Measurements from ENCODE around the gene DOCK3. TPM values are rescaled to one million over a fixed set of nuclear protein-coding genes. Genes with fewer than 3 reads are reported as not detected.

The DOCK3 gene
- polyA plus RNA-seq, 1 donor from 2014 or later: not detected

DNA sequence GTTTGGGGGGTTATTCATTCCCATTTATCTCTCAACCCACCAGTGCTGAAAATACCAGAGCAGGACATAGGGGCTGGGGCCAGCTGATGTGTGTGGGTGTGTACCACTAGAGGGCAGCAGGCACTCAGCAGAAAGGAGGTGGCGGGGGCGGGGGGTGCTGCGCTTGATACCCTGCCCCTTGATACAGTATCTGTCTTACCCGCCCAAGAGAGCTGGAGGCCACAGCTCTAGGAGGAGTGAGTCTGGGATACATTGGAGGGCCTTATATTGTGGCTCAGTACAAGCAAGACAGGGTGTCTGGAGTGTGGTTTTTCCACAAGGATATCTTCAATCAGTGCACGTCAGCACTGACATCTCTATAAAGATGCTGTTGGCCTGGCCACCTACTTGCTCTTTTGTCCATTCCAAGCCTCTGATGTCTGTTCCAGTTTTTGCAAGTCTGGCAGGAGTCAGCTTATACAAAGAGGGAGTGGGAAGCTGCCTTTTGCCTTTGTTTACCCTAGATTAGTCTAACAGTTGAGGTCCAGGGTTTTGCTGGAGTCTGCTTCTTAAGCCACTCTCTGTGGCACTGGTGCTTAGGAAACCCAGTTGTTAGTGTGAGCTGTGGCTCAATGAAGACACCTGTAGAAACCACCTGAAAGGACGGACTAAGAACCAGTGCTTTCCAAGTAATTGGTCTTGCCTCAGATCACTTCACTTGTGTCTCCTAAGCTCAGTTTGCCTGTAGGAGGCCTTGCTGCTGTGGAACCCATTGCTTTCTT is 714.9 kb downstream of the DOCK3 start:
- Mint-ChIP-seq H3K27me3 (no peaks in the 10 kb centered on the region), H3K9me3 (no peaks in the 10 kb centered on the region), H3K4me1 (peaks cover 26 to 39% (median 39%) of the 10 kb centered on the region in 3 donors), H3K27ac (peak overlapping the region in 2 of 3 donors; percentile 53 to 98), H3K36me3 (no peaks in the 10 kb centered on the region), H3K4me3 (peak overlapping the region in 2 of 4 donors; percentile 49 to 94)

DNA sequence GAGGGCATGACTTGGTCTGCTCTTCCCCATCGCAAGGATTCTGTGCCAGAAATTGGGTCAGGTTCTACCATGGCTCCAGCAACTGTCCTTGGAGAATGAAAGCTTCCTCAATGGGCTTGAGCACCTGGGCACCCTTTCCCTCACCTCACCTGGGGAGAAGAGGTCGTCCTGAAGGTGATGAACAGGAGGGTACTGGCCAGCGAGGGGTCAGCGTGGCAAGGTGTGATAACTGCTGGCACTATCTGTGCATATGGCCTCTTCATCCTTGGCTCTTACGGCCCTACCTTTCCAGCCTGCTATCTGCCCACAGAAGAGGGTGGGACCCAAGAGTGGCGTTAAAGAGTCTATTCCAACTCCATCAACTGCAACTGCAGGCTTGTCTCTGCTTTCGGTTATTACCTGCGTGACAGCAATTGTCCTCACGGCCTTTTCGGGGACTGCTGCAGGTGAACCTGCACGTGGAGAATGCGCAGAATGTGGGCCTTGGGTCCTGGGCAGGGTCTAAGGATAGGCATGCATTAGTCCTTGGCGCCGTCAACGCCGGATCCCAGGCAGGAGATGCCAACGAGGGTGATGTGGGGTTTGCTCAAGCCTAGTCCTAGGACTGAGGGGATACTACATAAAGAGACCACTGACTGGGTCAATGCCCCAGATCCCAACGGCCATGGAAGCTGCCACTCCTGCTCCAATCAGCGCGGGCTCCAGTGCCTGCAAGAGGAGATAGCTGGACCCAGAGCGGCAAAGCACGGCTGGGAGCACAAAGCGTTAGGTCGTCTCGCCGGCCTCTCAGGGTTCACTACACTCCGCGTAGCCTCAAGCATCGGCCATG is 715.7 kb downstream of the DOCK3 start:
- Mint-ChIP-seq H3K4me1 (peaks cover 23 to 43% (median 34%) of the 10 kb centered on the region in 3 donors), H3K4me3 (peak overlapping the region; percentile 66 to 94 (median 78))

DNA sequence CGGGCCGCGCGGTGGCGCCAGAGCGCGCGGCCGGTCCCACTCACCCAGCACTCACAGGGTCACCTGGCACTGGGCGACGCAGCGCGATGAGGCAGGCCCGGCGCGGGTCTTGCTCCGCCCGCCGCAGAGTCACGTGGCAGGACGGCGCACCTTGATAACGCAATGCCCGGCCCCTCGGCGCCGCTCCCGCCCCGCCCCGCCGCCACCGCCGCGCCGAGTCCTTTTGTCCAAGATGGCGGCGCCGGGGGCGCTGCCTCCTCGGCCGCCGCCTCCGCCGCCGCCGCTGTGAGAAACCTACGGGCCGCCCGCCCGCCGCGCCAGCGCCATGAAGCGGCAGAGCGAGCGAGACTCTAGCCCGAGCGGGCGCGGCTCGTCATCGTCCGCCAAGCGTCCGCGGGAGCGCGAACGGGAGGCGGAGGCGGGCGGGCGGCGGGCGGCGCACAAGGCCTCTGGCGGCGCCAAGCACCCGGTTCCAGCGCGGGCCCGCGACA is 716.4 kb downstream of the DOCK3 start, which contains the start of gene RBM15B:
RBM15B (plus strand) TSS at position 211 of the 491 bp plus-strand sequence; CDS start at position 326, 115 bp downstream.
- peaks cover 18 to 39% (median 29%) of the 10 kb centered on the region in 3 donors for H3K4me1 Mint-ChIP-seq
- no peaks in the 10 kb centered on the region for H3K27me3 Mint-ChIP-seq
- H3K36me3 Mint-ChIP-seq: no peaks in the 10 kb centered on the region
- H3K4me3 Mint-ChIP-seq: peak within 1 kb of the TSS; percentile 81 to 94 (median 89)
- peak within 1 kb of the TSS; percentile 53 to 98 (median 94) for H3K27ac Mint-ChIP-seq
- H3K9me3 Mint-ChIP-seq: no peaks in the 10 kb centered on the region

More for the DNA sequence above, 715.7 kb downstream of the DOCK3 start:
- Mint-ChIP-seq H3K36me3 (no peaks in the 10 kb centered on the region), H3K27ac (peak overlapping the region; percentile 53 to 98 (median 73)), H3K27me3 (no peaks in the 10 kb centered on the region), H3K9me3 (no peaks in the 10 kb centered on the region)

DNA sequence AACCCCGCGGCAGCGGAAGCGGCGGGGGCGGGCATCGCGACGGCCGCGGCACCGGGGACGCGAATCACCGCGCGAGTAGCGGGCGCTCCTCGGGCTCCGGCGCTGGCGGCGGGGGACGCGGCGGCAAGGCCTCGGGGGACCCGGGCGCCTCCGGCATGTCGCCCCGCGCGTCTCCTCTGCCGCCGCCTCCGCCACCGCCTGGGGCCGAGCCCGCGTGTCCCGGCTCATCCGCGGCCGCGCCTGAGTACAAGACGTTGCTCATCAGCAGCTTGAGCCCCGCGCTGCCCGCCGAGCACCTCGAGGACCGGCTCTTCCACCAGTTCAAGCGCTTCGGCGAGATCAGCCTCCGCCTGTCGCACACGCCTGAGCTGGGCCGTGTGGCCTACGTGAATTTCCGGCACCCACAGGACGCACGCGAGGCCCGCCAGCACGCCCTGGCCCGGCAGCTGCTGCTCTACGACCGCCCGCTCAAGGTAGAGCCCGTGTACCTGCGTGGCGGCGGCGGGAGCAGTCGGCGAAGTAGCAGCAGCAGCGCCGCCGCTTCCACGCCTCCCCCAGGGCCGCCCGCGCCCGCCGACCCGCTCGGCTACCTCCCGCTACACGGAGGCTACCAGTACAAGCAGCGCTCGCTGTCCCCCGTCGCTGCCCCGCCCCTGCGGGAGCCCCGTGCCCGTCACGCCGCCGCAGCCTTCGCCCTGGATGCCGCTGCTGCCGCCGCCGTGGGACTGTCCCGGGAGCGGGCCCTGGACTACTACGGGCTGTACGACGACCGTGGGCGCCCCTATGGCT is 717.0 kb downstream of the DOCK3 start:
- Mint-ChIP-seq H3K4me1 (peaks cover 17 to 38% (median 30%) of the 10 kb centered on the region in 3 donors), H3K27me3 (no peaks in the 10 kb centered on the region), H3K36me3 (no peaks in the 10 kb centered on the region), H3K9me3 (no peaks in the 10 kb centered on the region), H3K4me3 (peak overlapping the region; percentile 81 to 90 (median 84)), H3K27ac (peak overlapping the region in 2 of 3 donors; percentile 75 to 94)

- Mint-ChIP-seq H3K27ac (peak overlapping the region; percentile 20 to 75 (median 59)), H3K27me3 (no peaks in the 10 kb centered on the region), H3K9me3 (no peaks in the 10 kb centered on the region), H3K4me1 (peaks cover 20 to 36% (median 30%) of the 10 kb centered on the region in 3 donors), H3K36me3 (no peaks in the 10 kb centered on the region), H3K4me3 (peak overlapping the region; percentile 81 to 90 (median 82))
Observed at GRCh38 chr3:51392355-51393133, 717.8 kb downstream of the DOCK3 start.

DNA sequence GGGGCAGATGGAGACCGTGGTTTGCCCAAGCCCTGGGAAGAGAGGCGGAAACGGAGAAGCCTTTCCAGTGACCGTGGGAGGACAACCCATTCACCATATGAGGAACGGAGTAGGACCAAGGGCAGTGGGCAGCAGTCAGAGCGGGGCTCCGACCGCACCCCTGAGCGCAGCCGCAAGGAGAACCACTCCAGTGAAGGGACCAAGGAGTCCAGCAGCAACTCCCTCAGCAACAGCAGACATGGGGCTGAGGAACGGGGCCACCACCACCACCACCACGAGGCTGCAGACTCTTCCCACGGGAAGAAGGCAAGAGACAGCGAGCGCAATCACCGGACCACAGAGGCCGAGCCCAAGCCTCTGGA is 718.4 kb downstream of the DOCK3 start:
- Mint-ChIP-seq H3K4me1 (peaks cover 20 to 31% (median 26%) of the 10 kb centered on the region in 3 donors), H3K27me3 (no peaks in the 10 kb centered on the region), H3K4me3 (peak overlapping the region in 1 of 4 donors; percentile 70), H3K36me3 (no peaks in the 10 kb centered on the region), H3K27ac (peak overlapping the region; percentile 20 to 75 (median 59)), H3K9me3 (no peaks in the 10 kb centered on the region)

- Mint-ChIP-seq H3K4me3 (peak overlapping the region in 2 of 4 donors; percentile 2 to 70), H3K36me3 (no peaks in the 10 kb centered on the region), H3K27me3 (no peaks in the 10 kb centered on the region), H3K9me3 (no peaks in the 10 kb centered on the region), H3K27ac (peak overlapping the region in 2 of 3 donors; percentile 46 to 75), H3K4me1 (peaks cover 20 to 31% (median 26%) of the 10 kb centered on the region in 3 donors)
Observed at GRCh38 chr3:51393564-51393963, 718.8 kb downstream of the DOCK3 start.

DNA sequence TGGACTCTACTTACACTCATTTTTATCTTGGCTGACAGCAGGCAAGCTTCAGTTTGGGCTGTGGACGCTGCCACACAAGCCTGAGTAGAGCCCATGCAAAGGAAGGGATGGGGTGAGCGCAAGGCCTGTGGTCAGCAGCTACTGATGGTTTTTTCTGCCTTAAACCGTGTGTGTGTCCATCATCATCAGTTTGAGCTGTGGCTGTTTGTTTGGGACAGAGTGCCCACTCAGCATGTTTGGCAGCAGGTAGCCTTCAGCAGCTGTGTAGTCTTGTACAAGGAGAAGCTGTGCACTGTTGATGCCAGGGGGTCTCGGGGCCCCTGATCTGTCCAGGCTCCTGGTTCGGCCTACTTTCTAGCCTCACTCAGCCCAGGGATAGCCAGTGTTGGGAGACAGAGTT is 719.8 kb downstream of the DOCK3 start:
- peak overlapping the region in 2 of 3 donors; percentile 69 to 75 for H3K27ac Mint-ChIP-seq
- H3K36me3 Mint-ChIP-seq: no peaks in the 10 kb centered on the region
- no peaks in the 10 kb centered on the region for H3K27me3 Mint-ChIP-seq
- H3K4me3 Mint-ChIP-seq: peak overlapping the region in 2 of 4 donors; percentile 44 to 70
- no peaks in the 10 kb centered on the region for H3K9me3 Mint-ChIP-seq
- peaks cover 16 to 27% (median 20%) of the 10 kb centered on the region in 3 donors for H3K4me1 Mint-ChIP-seq

DNA sequence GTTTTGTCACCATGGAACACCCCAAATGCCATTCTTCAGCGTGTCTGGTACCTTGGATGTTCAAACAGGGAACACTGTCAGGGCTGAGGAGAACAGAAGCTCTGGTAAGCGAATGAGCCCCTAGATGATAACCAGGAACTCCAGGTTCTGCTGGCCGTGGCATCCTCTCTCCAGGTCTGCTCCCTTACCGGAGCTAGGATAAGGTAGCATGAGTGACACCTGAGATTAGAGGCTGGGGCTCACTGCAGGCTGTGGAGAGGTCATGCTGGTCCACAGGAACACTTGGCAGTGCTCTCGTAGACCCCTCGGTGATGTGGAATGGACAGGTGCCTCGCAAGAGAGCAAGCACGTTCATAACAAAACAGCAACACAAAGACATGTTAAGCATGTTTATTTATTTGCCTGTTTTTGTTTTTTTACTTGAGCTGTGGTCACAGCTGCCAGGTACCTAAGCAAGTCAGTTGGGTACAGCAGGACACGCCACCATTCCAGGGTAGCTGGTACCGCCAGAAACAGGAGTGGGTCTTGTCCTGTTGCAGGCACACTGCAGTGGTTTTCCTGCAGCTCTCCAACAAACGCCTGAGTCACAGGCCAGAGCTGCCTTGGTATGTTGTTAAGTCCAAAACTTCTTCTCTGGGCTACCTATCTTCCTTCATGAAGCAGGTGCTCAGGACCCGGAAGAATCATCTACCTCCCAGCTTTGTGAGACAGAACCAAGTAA is 720.9 kb downstream of the DOCK3 start:
- Mint-ChIP-seq H3K9me3 (no peaks in the 10 kb centered on the region), H3K4me1 (peaks cover 12 to 23% (median 17%) of the 10 kb centered on the region in 3 donors), H3K4me3 (peak overlapping the region in 1 of 4 donors; percentile 70), H3K27me3 (no peaks in the 10 kb centered on the region), H3K36me3 (no peaks in the 10 kb centered on the region), H3K27ac (peak overlapping the region in 2 of 3 donors; percentile 23 to 75)

DNA sequence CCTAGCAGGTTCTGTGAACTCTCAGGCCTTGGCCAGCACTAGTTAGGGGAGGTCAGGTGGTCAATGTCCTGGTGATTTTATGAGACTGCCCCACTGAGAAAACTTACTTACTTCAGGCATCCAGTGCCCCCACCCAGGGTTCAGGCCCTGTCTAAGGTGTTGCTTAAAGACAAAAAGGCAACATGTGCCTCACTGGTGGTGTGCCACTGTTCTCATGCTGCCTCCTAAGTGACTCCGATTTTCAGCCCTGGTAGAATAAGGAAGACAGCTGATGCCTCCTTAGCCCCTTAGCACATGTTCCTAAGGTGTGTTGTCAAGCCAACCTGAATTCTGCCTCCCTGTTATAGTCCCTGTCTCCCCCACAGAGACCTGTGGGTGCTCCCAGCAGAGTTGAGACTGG is 721.7 kb downstream of the DOCK3 start:
- Mint-ChIP-seq H3K36me3 (no peaks in the 10 kb centered on the region), H3K27me3 (no peaks in the 10 kb centered on the region), H3K27ac (peak overlapping the region in 2 of 3 donors; percentile 20 to 46), H3K4me1 (peaks cover 12 to 21% (median 13%) of the 10 kb centered on the region in 3 donors), H3K9me3 (no peaks in the 10 kb centered on the region), H3K4me3 (peak overlapping the region in 2 of 4 donors; percentile 63 to 68)

DNA sequence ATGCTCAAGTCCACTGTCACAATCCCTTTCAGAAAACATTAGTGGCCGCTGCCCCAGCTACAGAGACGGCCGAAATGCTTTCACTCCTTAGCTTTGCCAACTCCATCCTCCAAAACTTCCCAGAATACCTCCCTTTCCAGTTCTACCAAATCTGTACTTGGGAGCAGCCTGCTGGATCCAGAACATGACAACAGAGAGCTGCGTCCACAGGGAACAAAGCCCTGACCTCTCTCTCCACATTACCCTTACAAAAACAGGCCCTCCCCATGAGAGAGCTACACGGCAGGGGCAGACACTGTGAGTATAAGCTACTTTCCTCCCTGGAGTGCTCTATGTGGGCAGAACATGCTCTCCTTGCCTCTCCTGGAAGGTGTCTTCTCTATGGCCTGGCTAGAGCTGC is 722.7 kb downstream of the DOCK3 start:
- H3K27me3 Mint-ChIP-seq: no peaks in the 10 kb centered on the region
- peaks cover 2% of the 10 kb centered on the region for H3K36me3 Mint-ChIP-seq
- peak overlapping the region in 1 of 4 donors; percentile 68 for H3K4me3 Mint-ChIP-seq
- peaks cover 12 to 21% (median 13%) of the 10 kb centered on the region in 3 donors for H3K4me1 Mint-ChIP-seq
- peak overlapping the region in 2 of 3 donors; percentile 10 to 46 for H3K27ac Mint-ChIP-seq
- H3K9me3 Mint-ChIP-seq: no peaks in the 10 kb centered on the region

DNA sequence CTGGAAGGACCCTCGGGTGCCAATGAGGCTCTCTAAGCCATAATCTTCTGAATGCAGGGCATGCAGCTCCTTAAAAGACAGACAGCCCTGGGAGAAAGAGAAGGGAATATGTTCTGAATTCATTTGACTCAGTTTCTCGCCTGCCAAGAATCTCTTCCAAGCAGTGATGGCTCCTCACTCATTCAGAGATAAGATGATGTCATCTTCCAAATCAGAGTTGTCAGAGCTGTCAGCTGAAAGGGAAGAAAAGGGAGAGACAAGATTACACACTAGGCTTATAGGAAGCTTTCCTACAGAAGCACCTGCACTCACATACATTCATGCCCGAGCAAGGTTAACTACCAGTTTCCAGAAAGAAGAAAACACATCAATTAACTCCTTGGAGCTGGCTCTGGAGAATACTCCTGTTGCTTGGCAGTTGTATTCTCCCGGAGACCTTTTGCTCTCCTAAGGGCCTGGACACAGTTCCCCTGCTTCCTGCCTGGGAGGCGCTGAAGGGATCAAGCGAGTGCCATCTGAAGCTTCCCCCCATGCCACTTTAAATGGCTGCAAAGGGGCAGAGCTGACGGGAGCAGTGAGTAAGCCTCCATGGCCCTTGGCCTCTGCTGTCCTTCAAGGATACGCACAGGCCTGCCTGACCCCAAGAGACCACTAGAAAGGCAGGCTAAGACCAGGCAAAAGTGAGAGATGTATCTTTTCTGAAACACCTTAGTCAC is 724.0 kb downstream of the DOCK3 start:
- Mint-ChIP-seq H3K36me3 (peaks cover 6% of the 10 kb centered on the region), H3K27me3 (no peaks in the 10 kb centered on the region), H3K4me3 (no peak overlapping the region), H3K4me1 (peaks cover 10 to 19% (median 13%) of the 10 kb centered on the region in 3 donors), H3K9me3 (no peaks in the 10 kb centered on the region), H3K27ac (no peak overlapping the region)

Data from IgD-negative memory B cell (primary cell).